ENCODE data around the gene CCDC13. TPM values are rescaled to one million over a fixed set of nuclear protein-coding genes. Genes with fewer than 3 reads are reported as not detected.

Gene CCDC13
- total and polyA plus RNA-seq, 2 of the 13 experiments (the other 11 are each of a cell fraction or from before 2014, with no cell fraction given) = 0.22 to 0.51 TPM

- H3K36me3 ChIP-seq (replicated peaks in 1 of 2; ENCODE audit: control insufficient read depth in 1 of 2, insufficient read depth in 2 of 2, low read length in 2 of 2) = peaks cover 0 to 10% of the 10 kb centered on the region in 2 experiments; a peak in 1 of 5 replicates
- no peaks in the 10 kb centered on the region for H3K9me3 ChIP-seq (ENCODE audit: low read length)
- peaks cover 48% of the 10 kb centered on the region for H3K79me2 ChIP-seq (ENCODE audit: insufficient read depth, low read length)
- H3K9ac ChIP-seq (ENCODE audit: insufficient read depth, low read depth, low read length) = peak overlapping the region; percentile 52; the same call in 1 of the 2 replicates
- TF ChIP-seq TFDP1 (CRISPR knock-in tag; IDR thresholded peaks at IDR 0.05; ENCODE audit: borderline replicate concordance) (no peak), ZNF556 (CRISPR knock-in tag; IDR thresholded peaks at IDR 0.05; ENCODE audit: borderline replicate concordance) (no peak), MED8 (CRISPR knock-in tag; IDR thresholded peaks at IDR 0.05; ENCODE audit: insufficient replicate concordance) (no peak), ATF2 (CRISPR knock-in tag; IDR thresholded peaks at IDR 0.05) (no peak), ZNF687 (CRISPR knock-in tag; IDR thresholded peaks at IDR 0.05) (0 out of 2 replicates have a peak, but pooled peaks have one; percentile 12), ZNF251 (CRISPR knock-in tag; IDR thresholded peaks at IDR 0.05) (no peak), ZMYM3 (CRISPR knock-in tag; IDR thresholded peaks at IDR 0.05) (0 out of 2 replicates have a peak, but pooled peaks have one; percentile 19), ZNF770 (CRISPR knock-in tag; IDR thresholded peaks at IDR 0.05) (peak; percentile 91), ZNF121 (CRISPR knock-in tag; IDR thresholded peaks at IDR 0.05) (peak; percentile 92), HOXA3 (CRISPR knock-in tag; IDR thresholded peaks at IDR 0.05) (no peak), FOXO4 (CRISPR knock-in tag; conservative IDR thresholded peaks at IDR 0.05) (no peak)
- POLR2A ChIA-PET = interaction anchor here (1.0 to 1.7 kb wide), 2 partner anchors 19 to 28 kb away, joined by 3 to 4 read pairs; no protein-coding TSS in a partner anchor
- CTCF ChIA-PET (ENCODE audit: low intra/inter-chr PET ratio, low total read pairs) = no interaction called here
- H4K20me1 ChIP-seq (ENCODE audit: insufficient read depth, low read length) = 0 out of 2 replicates have a peak, but pooled peaks cover 3% of the 10 kb centered on the region
- WGBS (ENCODE audit: low lambda C conversion rate) = 71% methylated on average over 4 of the region's 4 CpGs
- in situ Hi-C loops (cut with HindIII; ENCODE audit: extremely low pct_ligation_motif_present, low pct_unique_long_range_greater_than_20kb) = no loop called here
- H3K27me3 ChIP-seq (ENCODE audit: control insufficient read depth in 1 of 2, insufficient read depth in 2 of 2, low read length in 2 of 2) = no peaks in the 10 kb centered on the region; a peak in 1 of 5 replicates
- intact Hi-C loops (cut with micrococcal nuclease; ENCODE audit: unreplicated experiment) = loop anchor here (2.0 kb wide), 1 partner anchor 45 kb away; no protein-coding TSS in a partner anchor
- H2AFZ ChIP-seq (ENCODE audit: low read length) = no peak overlapping the region
- no peak for DNase-seq (ENCODE audit: low spot score)
- peak overlapping the region in 2 of 3 experiments; percentile 34 to 92; a peak in 2 of 6 replicates for H3K4me3 ChIP-seq (replicated peaks in 1 of 3; ENCODE audit: insufficient read depth in 1 of 3, low read depth in 2 of 3, low read length in 3 of 3)
- H3K27ac ChIP-seq (ENCODE audit: extremely low read length, insufficient read depth, low read length) = no peak overlapping the region
- ATAC-seq = no peak
- BruUV-seq (replicated peaks) = no TSS peak
- FAIRE-seq = no peak
- H3K4me1 ChIP-seq (ENCODE audit: insufficient read depth, low read length) = peaks cover 59% of the 10 kb centered on the region
- H3K4me2 ChIP-seq (ENCODE audit: low read depth, low read length) = peak overlapping the region; percentile 92
Observed at GRCh38 chr3:42801784-42802183, 28.7 kb upstream of the CCDC13 start.

Data from HepG2 (cell line).